Measurements from ENCODE around the gene GDAP1L1.
A peak's percentile ranks its signal among the peaks of the same experiment; 100 is the strongest.
"Not testable (repeated sequence)": the region's sequence is repeated elsewhere in the genome, so short reads cannot be mapped to it uniquely, and the experiment has no call there.

The GDAP1L1 gene

DNA sequence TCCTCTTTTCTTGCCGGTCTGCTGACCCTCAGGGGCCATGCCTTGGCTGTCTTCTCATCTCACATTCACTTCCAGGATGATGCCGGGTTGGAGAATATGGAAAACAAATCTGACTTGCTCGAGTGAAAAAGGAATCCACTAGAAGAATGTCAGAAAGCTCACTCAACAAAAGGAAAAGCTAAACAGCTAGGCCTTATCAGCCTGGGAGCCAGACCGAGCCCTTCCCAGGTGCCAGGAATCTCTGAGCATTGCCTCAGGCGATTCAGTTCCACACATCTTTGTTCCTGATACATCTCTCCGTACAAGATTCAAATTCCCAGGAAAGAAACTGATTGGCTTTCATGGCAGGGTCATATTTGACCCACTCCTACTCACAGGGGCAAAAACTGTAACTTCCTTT, 27.3 kb upstream of the GDAP1L1 start:
- DNase-seq (ENCODE audit: low spot score) = no peak

DNA sequence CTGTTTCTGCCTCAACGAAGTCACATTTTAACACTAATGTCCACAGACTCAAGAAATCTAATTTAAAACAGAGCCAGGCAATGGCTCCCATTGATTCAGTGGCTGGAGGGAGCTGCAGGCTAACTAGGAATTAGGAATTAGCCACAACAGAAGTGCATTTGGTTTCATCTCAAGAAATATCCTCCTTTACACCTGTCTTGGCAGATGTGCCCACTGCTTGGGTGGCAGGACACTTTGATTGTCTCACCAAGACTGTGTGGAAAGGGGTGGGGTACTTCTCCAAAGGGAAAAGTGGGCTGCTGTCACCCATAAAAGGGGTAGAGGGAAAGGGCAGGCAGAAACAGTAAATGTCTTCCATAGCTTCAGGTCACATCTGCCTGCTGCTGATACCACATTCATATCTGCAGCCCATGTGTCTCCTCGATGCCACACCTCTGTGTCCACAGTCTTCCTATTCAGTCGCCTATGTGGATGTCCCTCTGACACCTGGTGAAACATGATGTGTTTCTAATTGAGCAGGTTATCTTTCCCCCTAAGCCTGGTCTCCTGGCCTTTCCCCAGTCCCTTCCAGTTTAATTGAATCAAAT, 25.6 kb upstream of the GDAP1L1 start:
- DNase-seq (ENCODE audit: low spot score) = no peak

DNA sequence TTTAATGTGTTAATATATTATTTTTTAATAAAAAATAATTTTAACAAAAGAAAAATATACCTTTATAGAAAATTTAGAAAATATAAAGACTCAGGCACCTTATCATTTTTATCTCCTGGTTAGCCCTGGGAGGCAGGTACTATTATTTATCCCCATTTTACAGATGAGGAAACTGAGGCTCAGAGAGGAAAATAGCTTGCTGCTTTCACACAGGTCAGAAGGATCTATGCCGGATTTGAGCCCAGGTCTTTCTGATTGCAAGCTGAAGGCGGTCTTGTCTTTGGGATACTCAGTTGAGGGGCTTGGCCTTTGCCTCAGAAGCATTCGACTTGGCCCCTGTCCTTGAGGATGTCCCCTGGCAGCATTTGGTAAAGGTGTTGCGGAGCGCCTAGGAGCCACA, 25.1 kb upstream of the GDAP1L1 start:
- DNase-seq (ENCODE audit: low spot score) = no peak

DNA sequence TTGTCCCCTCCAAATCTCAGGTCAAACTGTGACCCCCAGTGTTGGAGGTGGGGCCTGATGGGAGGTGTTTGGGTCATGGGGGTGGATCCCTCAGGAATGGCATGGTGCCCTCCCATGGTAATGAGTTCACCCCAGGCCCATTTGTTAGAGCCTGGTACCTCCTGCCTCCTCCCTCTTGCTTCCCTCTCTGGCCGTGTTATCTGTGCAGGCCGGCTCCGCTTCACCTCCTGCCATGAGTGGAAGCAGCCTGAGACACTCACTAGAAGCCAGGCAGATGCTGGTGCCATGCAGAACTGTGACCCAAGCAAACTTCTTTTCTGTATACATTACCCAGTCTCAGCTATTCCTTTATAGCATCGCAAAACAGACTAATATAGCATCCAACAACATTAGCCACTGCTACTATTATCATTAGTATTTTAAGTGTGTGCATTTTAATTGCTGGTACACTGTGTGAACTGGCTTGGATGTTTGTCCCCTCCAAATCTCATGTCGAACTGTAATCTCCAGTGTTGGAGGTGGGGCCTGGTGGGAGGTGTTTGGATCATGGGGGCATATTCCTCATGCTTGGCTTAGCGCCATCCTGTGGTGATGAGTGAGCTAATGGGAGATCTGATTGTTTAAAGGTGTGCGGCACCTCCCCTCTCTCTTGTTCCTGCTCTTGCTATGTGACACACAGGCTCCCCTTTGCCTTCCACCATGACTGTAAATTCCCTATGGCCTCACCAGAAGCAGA, 24.3 kb upstream of the GDAP1L1 start:
- no peak for DNase-seq (ENCODE audit: low spot score)

DNA sequence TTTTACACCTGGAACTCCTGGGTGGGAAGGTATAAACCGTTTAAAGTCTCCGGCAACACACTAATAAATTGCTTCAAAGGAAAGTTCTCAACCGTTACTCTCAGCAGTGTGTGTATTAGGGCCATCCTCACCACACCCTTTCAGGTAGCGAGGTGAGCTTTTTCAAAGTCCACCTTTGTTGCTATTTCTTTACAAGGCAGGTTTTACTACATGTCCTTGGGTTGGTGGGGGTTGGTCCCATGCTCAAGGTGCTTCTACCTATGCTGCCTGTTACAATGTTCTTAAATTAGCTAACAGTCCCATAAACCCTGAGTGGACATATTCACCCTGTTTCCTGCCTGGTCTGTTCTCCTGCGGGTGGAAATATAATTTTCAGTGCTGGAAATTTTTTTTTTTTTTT, 23.4 kb upstream of the GDAP1L1 start:
- no peak for DNase-seq (ENCODE audit: low spot score)

DNA sequence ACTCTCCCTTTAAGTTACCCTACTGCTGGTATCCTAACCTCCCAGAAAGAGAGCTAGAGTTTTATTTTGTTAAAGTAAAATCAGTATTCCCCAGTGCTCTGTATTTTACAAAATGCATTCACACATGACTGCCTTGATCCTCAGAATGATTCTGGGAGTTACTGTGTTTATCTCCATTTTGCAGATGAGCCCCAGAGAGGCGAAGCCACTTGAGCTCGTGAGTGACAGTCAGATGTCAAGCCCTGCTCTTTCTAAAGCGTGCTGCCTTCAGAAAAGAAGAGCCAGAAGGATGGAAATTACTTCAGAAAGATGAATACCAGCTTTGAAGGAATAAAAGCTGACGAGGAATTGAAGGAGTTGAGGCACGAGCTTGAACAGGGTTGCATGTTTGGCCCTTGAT, 22.5 kb upstream of the GDAP1L1 start:
- no peak for DNase-seq (ENCODE audit: low spot score)

DNA sequence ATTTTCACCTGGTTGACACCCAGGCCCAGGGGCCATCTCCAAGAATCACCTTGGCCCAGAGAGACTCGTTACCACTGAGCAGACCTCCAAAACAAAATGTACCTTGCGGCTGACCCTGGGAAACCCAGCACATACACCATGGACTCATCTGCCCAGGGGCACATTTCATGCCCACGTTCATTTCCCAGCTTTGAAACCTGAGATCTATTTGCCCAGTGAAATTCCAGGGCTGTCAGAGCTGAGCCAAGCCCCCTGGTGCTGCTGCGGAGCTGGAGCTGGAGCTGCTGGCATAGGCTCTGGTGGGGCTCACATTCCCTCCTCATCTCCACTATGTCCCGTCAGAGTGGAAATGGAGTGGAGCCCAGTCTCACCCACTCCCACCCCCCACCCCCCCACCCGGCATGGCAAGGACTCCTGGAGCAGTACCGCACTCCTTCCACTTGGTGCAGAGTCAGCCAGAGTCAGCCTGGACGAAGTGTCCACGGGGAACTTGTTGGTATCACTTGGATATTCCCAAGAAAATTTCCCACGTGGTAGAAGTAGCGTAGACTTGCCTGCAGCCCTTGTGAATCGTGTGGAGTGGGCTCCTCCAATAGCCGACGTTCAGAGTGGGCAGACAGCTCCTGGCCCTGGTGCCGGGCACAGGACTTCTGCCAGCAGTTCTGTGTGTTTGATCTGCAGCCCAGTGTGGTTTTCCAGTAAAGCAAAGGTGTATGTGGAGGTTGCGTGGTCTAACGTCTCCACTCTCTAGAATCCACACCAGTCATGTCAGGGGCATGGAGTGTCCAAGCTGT, 18.4 kb upstream of the GDAP1L1 start:
- no peak for DNase-seq (ENCODE audit: low spot score)

DNA sequence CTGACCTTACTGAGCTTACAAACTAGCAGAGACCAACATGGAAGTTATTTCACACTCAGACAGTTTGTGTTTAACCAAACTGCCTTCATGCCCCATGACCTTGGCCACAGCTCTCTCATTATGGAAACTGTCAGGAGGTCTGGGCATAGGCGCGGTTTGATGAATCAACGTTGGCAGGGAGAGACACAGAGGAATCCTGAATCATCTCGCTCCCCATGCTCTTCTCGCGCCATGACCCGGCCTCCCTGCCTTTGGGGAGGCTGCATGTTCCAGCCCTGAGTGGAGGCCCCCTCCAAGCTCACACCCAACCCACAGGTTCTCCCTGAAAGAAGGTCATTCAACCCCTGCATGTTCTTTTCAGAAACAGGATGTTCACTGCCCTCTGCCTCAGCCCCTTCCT, 15.9 kb upstream of the GDAP1L1 start:
- DNase-seq (ENCODE audit: low spot score) = no peak

DNA sequence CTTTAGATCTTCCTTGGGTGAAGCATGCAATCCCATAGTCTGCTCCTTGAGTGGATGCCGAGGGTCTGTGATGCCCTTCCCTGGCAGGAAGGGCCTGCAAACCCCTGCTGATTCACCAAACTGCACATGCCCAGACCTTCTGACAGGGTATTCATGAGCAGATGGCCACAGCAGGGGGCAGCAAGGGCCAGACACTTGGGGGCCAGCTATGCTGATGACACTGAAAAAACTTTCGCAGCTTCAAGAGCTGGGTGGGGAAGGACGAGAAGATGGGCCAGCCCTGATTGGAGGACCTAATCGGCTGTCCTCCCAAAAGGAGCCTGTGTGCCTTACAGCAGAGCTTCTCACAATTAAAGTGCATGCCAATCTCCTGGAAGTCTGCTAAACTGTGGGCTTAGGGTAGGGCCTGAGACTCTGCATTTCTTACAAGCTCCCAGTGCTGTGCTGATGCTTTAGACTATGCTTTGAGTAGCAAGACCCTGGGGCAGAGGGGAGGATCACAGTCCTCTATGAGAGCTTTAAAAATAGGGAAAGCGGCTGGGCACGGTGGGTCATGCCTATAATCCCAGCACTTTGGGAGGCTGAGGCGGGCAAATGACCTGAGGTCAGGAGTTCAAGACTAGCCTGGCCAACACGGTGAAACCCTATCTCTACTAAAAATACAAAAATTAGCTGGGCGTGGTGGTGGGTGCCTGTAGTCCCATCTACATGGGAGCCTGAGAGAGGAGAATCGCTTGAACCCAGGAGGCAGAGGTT, 15.2 kb upstream of the GDAP1L1 start:
- DNase-seq (ENCODE audit: low spot score) = no peak

DNA sequence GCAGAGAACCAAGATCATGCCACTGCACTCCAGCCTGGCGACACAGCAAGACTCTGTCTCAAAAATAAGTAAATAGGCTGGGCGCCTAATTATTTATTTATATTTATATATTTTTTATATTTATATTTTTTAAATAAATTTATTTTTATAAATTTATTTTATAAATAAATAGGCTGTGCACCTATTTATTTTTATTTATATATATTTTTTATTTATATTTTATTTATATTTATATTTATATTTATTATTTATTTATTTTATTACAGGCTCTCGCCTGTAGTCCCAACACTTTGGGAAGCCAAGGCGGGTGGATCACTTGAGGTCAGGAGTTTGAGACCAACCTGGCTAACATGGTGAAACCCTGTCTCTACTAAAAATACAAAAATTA, 14.6 kb upstream of the GDAP1L1 start:
- not testable (repeated sequence) for DNase-seq (ENCODE audit: low spot score)

DNA sequence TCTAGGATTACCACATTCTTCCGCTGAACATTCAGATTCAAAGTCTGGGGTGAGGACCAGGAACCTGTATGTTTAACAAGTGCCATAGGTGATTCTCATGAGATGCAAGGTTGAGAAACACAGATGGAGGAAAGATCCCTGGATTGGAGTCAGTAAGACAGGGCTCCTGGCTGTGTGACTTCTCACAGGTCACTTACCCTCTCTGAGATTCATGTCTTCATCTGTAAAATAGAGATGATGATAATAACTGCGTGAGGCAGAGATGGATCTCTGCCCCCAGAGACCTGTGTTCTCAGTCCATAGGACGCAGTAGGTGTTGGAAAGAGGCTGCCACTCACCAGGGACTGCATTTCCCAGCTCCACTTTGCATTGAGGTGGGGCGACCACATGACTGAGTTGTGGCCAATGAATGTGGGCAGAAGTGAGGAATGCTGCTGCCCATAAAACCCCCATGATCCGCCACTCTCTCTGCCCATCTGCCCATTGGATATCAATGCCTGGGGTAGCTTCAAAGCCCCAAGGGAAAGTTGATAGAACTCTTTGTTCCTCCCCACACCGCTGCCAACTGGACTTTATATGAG, 13.6 kb upstream of the GDAP1L1 start:
- no peak for DNase-seq (ENCODE audit: low spot score)

DNA sequence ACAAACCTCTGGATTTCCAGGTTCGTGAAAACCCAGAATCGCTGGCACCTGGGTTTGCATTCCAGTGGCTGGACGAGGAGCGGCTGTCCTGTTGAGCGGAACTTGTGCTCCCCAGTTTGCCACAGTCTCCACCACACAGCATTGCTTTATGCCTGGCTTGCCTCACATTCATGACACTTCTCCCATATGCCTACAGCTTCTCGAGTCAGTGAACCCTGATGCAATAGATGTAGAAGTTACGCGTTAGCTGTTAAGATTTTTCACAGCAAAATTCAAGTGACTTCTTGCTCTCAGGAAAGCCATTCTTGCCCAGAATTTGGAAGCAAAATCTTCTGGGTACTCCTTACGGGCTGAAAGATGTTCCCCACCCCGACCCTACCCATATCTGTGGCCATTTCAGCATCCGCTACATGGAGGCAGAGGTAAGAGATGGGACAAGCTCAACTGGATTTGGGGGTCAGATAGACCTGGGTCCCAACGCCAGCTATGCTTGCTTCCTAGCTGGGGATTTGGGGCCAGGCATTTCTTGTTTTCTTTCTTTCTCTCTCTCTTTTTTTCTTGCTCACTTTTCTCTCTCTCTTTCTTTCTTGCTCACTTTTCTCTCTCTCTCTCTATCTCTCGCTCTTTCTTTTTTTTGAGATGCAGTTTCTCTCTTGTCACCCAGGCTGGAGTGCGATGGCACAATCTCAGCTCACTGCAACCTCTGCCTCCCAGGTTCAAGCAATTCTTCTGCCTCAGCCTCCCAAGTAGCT, 12.4 kb upstream of the GDAP1L1 start:
- DNase-seq (ENCODE audit: low spot score) = no peak

DNA sequence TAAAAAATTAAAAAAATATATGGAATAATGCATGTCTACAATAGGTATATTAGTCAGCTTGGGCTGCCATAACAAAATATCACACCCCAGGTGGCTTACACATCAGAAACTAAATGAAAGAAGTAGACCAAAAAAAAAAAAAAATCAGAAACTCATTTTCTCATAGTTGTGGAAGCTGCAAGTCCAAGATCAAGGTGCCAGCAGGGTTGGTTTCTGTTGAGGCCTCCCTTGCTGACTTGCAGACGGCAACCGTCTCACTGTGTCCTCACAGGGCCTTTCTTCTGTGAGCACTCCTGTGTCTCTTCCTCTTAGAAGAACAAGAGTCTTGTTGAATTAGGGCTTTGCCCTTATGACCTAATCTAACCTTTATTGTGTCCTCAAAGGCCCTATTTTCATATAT, 11.4 kb upstream of the GDAP1L1 start:
- DNase-seq (ENCODE audit: low spot score) = no peak

DNA sequence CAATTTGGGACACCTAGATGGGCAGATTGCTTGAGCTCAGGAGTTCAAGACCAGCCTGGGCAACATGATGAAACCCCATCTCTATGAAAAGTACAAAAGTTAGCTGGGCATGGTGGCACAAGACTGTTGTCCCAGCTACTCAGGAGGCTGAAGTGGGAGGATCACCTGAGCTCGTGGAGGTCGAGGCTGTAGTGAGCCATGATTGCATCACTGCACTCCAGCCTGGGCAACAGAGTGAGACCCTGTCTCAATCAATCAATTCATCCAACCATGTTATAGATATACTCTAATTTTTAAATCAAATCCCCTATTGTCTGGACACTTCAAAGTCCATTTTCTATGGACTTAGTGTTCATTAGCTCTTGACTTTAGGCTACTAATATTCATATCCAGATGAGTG, 10.3 kb upstream of the GDAP1L1 start:
- not testable (repeated sequence) for DNase-seq (ENCODE audit: low spot score)

DNA sequence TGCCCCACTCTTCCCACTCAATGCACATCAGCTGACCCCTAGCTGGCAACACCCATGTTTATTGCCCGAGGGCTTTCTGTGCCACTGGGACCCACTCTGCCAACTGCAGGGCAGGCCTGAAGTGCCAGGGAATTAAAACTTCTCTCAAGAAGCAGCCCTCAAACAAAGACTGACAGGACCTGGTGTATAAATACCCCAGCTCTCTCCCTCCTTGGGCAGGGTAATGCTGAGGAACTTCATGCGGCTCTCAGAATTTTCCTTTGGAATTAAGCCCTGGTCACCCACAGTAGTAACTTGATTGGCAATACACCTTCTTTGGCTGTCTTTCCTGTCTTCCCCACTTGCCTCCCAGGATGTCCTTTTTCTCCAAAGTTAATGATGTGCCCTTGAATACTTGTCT, 5.3 kb upstream of the GDAP1L1 start:
- no peak for DNase-seq (ENCODE audit: low spot score)

DNA sequence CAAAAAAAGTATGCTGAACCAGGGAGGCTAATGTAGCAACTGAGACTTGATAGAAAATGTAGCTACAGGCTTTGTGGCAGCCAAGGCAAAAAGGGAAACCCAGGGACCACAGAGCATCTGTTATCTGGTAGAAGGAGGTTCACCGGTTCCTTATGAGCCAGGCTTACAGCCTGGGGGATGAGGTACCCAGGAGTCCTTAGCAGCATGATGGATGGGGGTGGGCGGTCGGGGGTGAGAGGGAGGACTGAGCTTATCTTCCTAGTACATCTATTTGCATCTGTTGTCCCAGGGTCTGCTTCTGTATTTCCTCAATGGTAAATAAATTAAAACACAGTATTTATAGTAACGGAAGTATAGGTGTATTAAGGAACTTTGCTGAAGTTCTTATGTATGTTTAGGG, 1.1 kb upstream of the GDAP1L1 start:
- no peak for DNase-seq (ENCODE audit: low spot score)

DNA sequence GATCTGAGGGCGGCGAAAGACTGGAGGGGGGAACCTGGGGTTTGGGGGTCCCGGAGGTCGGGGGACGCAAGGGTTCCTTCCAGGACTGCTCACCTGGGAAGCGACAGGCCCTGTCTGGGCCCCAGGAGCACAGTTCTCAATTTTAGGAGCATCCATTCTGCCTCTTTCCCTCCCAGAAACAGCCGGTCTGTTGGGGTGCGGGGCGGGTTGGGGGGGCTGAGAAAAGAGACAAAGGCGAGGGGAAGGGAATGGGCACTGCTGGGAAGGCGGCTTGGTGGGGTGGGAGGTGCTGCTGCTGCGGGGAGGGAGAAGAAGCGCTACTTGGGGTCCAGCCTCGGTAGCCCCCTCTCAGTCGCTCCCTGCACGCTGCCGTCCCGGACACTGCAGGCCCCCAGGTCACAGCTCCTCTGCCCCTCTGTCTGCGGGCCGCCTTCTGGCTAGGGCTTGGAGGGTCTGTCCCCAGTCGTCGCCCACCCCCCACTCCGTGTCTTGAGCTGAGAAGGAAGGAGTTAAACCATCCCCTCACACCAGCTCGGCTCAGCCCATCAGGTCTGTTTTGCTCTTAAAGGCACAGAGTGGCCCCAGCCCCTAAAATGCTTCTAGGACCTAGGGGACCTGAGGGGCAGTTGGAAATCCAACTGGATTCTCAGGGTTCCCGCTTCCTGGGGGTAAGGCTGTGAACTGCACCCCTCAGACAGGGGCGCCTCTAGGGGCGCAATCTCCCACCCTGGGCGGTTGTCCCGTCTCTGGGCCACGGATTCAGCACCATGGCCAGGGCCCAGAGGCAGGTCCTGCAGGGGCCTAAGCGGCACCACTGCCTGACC, 690 bp downstream of the GDAP1L1 start:
- DNase-seq (ENCODE audit: low spot score) = peak; percentile 54

DNA sequence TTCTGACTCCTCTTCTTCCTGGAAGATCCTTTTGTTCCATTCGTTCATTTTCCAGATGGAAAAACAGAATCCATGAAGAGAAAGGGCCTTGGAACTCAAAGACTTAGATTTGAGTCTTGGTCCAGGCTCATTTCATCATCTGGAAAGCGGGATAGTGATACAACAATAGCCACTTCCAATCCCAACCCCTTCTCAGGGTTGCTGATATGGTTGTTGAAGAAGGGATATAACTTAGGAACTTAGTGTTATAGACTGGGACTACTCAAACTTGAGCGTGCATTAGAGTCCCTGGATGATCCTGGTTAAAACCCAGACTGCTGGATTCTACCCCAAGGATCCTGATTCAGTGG, 1.3 kb downstream of the GDAP1L1 start:
- DNase-seq (ENCODE audit: low spot score) = no peak

DNA sequence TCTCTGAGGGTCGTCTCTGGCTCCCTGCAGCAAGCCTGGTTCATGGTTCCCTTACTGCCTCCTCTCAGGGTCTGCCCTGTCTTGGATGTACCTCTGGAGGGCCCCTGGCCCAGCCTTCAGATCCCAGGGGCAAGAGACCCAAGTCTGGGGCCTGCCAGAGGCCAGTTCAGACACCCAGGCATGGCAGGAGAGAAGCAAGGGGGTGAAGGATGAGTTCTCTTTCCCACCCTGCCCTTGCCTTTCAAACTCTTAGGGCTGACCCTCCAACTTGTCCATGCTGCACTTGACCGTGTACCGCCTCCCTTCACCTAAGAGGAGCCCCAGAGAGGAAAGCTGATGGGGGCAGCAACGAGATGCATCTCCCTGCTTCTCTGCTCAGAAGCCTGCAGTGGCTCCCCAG, 4.2 kb downstream of the GDAP1L1 start:
- no peak for DNase-seq (ENCODE audit: low spot score)

DNA sequence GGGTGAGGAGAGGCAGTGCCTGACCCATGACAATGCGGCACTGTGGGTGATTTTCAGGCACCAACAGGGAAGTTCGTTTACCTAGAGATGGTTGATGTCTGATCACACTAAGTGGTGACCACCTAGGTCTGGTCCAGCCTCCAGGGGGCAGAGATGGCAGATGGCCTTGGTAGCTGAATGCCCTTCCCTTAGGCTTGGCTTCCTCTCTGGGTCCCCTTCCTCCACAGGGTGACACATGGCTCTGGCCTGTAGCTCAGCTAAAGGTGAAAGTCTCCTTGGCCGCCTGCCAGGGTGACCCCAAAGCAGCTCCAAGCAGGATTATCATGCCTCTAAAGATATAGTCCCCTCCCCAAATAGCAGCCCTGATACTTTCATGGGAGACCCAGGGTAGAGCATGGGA, 6.4 kb downstream of the GDAP1L1 start:
- DNase-seq (ENCODE audit: low spot score) = no peak

DNA sequence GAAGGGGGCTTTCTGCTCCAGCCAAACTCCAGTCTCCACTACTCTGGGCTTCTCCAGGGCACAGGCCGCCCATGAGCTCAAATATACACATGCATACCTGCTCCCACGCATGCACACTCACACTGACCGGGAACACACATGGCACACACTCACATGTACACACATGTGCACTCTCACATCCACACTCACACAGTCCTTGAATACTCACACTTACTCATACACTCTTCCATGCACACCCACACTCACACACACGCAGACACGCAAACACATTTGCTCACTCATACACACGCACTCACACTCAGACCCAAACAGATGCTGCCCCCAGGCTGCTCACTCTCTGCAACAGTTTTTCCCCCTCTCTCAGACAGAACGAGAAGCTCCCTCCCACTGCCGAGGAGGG, 7.0 kb downstream of the GDAP1L1 start:
- DNase-seq (ENCODE audit: low spot score) = no peak

All from GM03348 (cell line).